Endothelial cell of umbilical vein (primary cell): ENCODE measurements around the gene SMG5. TPM values are rescaled to one million over a fixed set of nuclear protein-coding genes. Genes with fewer than 3 reads are reported as not detected.

Experiments used
- BruUV-seq: library from RNA; stranded (reverse); fragments of 400-500 nt; replicated peaks from 2 replicates; lab custom pipeline; 2021; lab: Mats Ljungman, UMichigan
- CTCF ChIA-PET: fragments of 300-600, 350-600 bp; sonication (Branson Sonifier 250); formaldehyde crosslinking; loops from one replicate; lab custom pipeline; 2021; ENCODE audit warnings: antibody characterized with exemption, inconsistent platforms; lab: Charles Lee
- POLR2A ChIA-PET: fragments of 300-600, 350-600 bp; sonication (Branson Sonifier 250); formaldehyde crosslinking; loops from one replicate; lab custom pipeline; 2021; ENCODE audit warnings: antibody characterized with exemption, inconsistent platforms; lab: Charles Lee
- DNase-seq: peaks from one replicate; pipeline ENCODE4 v3.0.0-alpha.2; 2011; ENCODE audit warnings: low read depth, low spot score
- FAIRE-seq: peaks from 2 replicates; lab custom pipeline; 2011; peaks lifted over from hg19 to GRCh38; lab: Jason Lieb, UNC
- H2AFZ ChIP-seq: 2 replicates; pipeline ENCODE4 v1.6.0; 2012; ENCODE audit warnings: low read depth, low read length, control low read depth, inconsistent platforms
- H3K27ac ChIP-seq: 2 replicates; pipeline ENCODE4 v1.5.1; 2011; ENCODE audit warnings: low read depth, mild to moderate bottlenecking, control low read depth, low read length, moderate library complexity; ENCODE audit not compliant: insufficient read depth
- H3K27me3 ChIP-seq, 2 experiments: 2 replicates each; pipeline versions ENCODE4 v1.6.0 to v1.6.1; 2011; ENCODE audit warnings: low read length in 2 of 2, mixed read lengths in 1 of 2; ENCODE audit not compliant: control insufficient read depth in 2 of 2, insufficient read depth in 2 of 2
- H3K36me3 ChIP-seq, 2 experiments: 2 replicates in 1 of 2; 3 replicates in 1 of 2; pipeline ENCODE4 v1.5.1; 2011; ENCODE audit warnings: low read length in 2 of 2, mild to moderate bottlenecking in 1 of 2, moderate library complexity in 1 of 2; ENCODE audit not compliant: control insufficient read depth in 2 of 2, insufficient read depth in 2 of 2; ENCODE audit errors: extremely low read depth in 1 of 2
- H3K4me1 ChIP-seq: 3 replicates; pipeline ENCODE4 v1.5.1; 2011; ENCODE audit warnings: mild to moderate bottlenecking, low read length; ENCODE audit not compliant: control insufficient read depth, insufficient read depth; ENCODE audit errors: extremely low read depth
- H3K4me2 ChIP-seq: 2 replicates; pipeline ENCODE4 v1.6.1; 2011; ENCODE audit warnings: low read length, control low read depth, mixed read lengths; ENCODE audit not compliant: insufficient read depth
- H3K4me3 ChIP-seq, 3 experiments: fragments of 200-600 bp in 1 of 3; sonication (generic), shearing (Covaris generic) in 1 of 3; replicated peaks in 1 of 3; 2 replicates each; pipeline ENCODE4 v1.5.1; 2011 to 2016; ENCODE audit warnings: control low read depth in 3 of 3, low read length in 3 of 3, mild to moderate bottlenecking in 2 of 3, inconsistent platforms in 1 of 3, low read depth in 1 of 3, moderate library complexity in 1 of 3; ENCODE audit not compliant: insufficient read depth in 1 of 3
- H3K79me2 ChIP-seq: 2 replicates; pipeline ENCODE4 v1.6.0; 2012; ENCODE audit warnings: low read length, inconsistent platforms; ENCODE audit not compliant: control insufficient read depth, insufficient read depth
- H3K9ac ChIP-seq: replicated peaks from 2 replicates; pipeline ENCODE3; 2011; ENCODE audit warnings: low read length, control low read depth; ENCODE audit not compliant: insufficient read depth; ENCODE audit errors: extremely low read depth
- H3K9me1 ChIP-seq: replicated peaks from 3 replicates; pipeline ENCODE4 v1.6.0; 2011; ENCODE audit warnings: mild to moderate bottlenecking, low read length; ENCODE audit not compliant: control insufficient read depth, insufficient read depth; ENCODE audit errors: extremely low read depth
- H3K9me3 ChIP-seq: replicated peaks from 2 replicates; pipeline ENCODE4 v1.5.1; 2012; ENCODE audit warnings: low read length, inconsistent platforms; ENCODE audit not compliant: control insufficient read depth, insufficient read depth
- H4K20me1 ChIP-seq: replicated peaks from 2 replicates; pipeline ENCODE3; 2011; ENCODE audit warnings: mild to moderate bottlenecking, low read length; ENCODE audit not compliant: control insufficient read depth, insufficient read depth; ENCODE audit errors: extremely low read depth
- EZH2 ChIP-seq: IDR thresholded peaks from 2 replicates; pipeline ENCODE4 v1.6.1; 2012; ENCODE audit warnings: borderline replicate concordance, low read depth, mild to moderate bottlenecking, moderate library complexity, low read length, inconsistent platforms; ENCODE audit not compliant: severe bottlenecking
- MYC ChIP-seq: IDR thresholded peaks from one replicate; pipeline ENCODE4 v1.6.1; 2011; ENCODE audit warnings: mild to moderate bottlenecking, low read depth, low read length
- POLR2A ChIP-seq: IDR thresholded peaks from 2 replicates; pipeline ENCODE4 v1.6.1; 2012; ENCODE audit warnings: low read depth, mild to moderate bottlenecking, control low read depth, low read length
- POLR2AphosphoS5 ChIP-seq: IDR thresholded peaks from 2 replicates; pipeline ENCODE4 v1.6.1; 2012; ENCODE audit warnings: low read depth, mild to moderate bottlenecking, control low read depth, low read length, moderate library complexity; ENCODE audit not compliant: insufficient read depth
- dilution Hi-C: fragments of 300-500 bp; cut with MboI; formaldehyde crosslinking; loops from one replicate; pipeline ENCODE4 v1.15.0; 2019; ENCODE audit warnings: low sequenced_read_pairs; ENCODE audit not compliant: extremely low pct_ligation_motif_present
- intact Hi-C: fragments of 100-400 bp; cut with micrococcal nuclease; formaldehyde crosslinking; loops from one replicate; pipeline ENCODE4 v1.10.0; 2022
- polyA plus RNA-seq, 4 experiments: library from polyadenylated mRNA; depleted of rRNA in 3 of 4; stranded (reverse) in 3 of 4; unstranded in 1 of 4; fragments of >200 nt; gene quantifications; 2 replicates each; pipeline versions ENCODE4 v1.2.1 to v1.2.3, GENCODE V29; 2011 to 2012; ENCODE audit warnings: missing spikeins in 1 of 4
- total RNA-seq: library from RNA; stranded (reverse); gene quantifications from 2 replicates; pipeline ENCODE4 v1.2.3, GENCODE V29; 2021
- TF ChIP-seq, protein P1 (sequence below): IDR thresholded peaks from 2 replicates; pipeline ENCODE4 v1.6.1; 2011; ENCODE audit not compliant: insufficient read depth, insufficient read length

The SMG5 gene
- total and polyA plus RNA-seq, 2 donors (not counting 3 experiments of a cell fraction or from before 2014, with no cell fraction given): 37.4 to 82.6 TPM

DNA sequence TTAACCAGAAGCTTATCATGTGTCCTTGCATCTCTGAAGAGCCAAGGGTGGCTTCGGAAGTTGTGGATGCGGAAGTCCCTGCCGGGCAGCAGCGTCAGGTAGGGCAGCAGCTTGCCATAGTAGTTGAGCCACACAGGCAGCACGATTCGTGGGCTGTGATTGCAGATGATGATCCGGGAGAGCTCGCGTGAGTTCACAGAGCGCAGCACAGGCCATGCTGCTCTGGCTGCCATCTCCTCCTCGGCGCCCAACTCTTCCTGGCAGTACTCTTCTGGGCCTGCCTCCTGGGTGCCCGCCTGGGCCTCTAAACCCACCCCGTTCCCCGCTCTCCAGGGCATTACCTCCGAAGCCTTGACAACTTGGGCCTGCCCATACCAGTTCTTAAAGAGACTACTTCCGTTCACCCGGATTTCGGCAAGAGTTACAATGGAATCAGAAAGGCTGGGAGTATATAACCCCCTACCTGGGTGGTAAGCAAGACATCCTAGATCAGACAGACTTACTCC, 16.3 kb upstream of the SMG5 start, which contains the start of gene VHLL:
Gene VHLL, minus strand, starts transcription at position 456 of the 506 bp plus-strand sequence. Its CDS starts 118 bp downstream, at position 338.
- CTCF ChIA-PET: no interaction called here
- peaks cover 7% of the 10 kb centered on the region for H3K4me1 ChIP-seq
- H3K9ac ChIP-seq: no peak within 1 kb of the TSS
- POLR2A ChIA-PET: no interaction called here
- no peak for TF ChIP-seq EZH2
- H3K9me3 ChIP-seq: no peaks in the 10 kb centered on the region
- no peaks in the 10 kb centered on the region for H3K27me3 ChIP-seq
- H3K9me1 ChIP-seq: no peaks in the 10 kb centered on the region
- intact Hi-C loops: no loop called here
- H3K36me3 ChIP-seq: no peaks in the 10 kb centered on the region
- H3K79me2 ChIP-seq: peaks cover 6% of the 10 kb centered on the region
- dilution Hi-C loops: no loop called here
- no peak within 1 kb of the TSS for H3K27ac ChIP-seq
- no peak within 1 kb of the TSS for H3K4me2 ChIP-seq
- FAIRE-seq: no peak
- no TSS peak for BruUV-seq
- DNase-seq: no peak
- no peak within 1 kb of the TSS for H2AFZ ChIP-seq
- H4K20me1 ChIP-seq: no peaks in the 10 kb centered on the region
- H3K4me3 ChIP-seq: no peak within 1 kb of the TSS

DNA sequence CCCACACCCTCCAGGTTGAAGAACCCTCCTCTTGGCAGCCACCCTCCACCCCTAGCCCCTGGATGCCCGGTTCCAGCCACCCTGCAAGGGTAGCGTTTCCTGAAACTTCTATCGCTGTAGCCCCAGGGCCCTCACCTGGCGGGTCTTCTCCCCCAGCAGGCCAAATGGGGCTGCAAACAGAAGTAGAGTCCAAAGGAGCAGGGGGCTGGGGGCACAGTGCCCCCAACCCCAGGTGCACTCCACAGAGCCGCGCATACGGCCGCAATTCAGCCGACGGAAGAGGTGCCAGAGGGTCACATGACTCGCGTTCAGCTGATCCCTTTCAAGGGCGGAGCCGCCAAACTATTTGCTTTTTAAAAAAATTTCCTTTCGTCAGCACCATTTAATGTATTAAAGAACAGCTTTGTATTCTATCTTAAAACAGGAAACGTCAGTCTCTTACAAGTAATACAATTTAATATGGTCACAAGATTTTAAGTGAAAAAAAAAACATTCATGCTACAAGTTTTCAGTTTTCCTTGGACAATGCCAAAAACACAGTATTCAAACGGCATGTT, 12.8 kb upstream of the SMG5 start, which contains the start of gene GLMP:
Gene GLMP, minus strand, starts transcription at position 289 of the 557 bp plus-strand sequence. Its CDS starts 34 bp downstream, at position 255.
- peak within 1 kb of the TSS; percentile 57 for H3K9ac ChIP-seq
- H3K4me3 ChIP-seq: peak within 1 kb of the TSS; percentile 41 to 82 (median 66)
- H4K20me1 ChIP-seq: no peaks in the 10 kb centered on the region
- peak; percentile 66 for DNase-seq
- dilution Hi-C loops: no loop called here
- peaks cover 10% of the 10 kb centered on the region for H3K4me1 ChIP-seq
- H3K9me3 ChIP-seq: no peaks in the 10 kb centered on the region
- BruUV-seq: no TSS peak
- H3K36me3 ChIP-seq: peaks cover 0 to 2% of the 10 kb centered on the region in 2 experiments
- peak within 1 kb of the TSS; percentile 3 for H3K27ac ChIP-seq
- POLR2A ChIA-PET: interaction anchor here (0.6 to 0.9 kb wide), 2 partner anchors 12 to 22 kb away, joined by 3 to 4 read pairs; no protein-coding TSS in a partner anchor
- H3K79me2 ChIP-seq: peaks cover 6% of the 10 kb centered on the region
- peak; percentile 98 for FAIRE-seq
- intact Hi-C loops: no loop called here
- H2AFZ ChIP-seq: peak within 1 kb of the TSS; percentile 71
- peak within 1 kb of the TSS; percentile 75 for H3K4me2 ChIP-seq
- CTCF ChIA-PET: interaction anchor here (0.8 to 1.2 kb wide), 4 partner anchors 12 to 44 kb away, joined by 3 to 6 read pairs (median 5); no protein-coding TSS in a partner anchor
- TF ChIP-seq, protein P1, sequence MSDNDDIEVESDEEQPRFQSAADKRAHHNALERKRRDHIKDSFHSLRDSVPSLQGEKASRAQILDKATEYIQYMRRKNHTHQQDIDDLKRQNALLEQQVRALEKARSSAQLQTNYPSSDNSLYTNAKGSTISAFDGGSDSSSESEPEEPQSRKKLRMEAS: peak; percentile 65
- TF ChIP-seq MYC (no peak), POLR2AphosphoS5 (peak; percentile 69), EZH2 (no peak), POLR2A (peak; percentile 79)
- no peaks in the 10 kb centered on the region for H3K9me1 ChIP-seq
- H3K27me3 ChIP-seq: no peaks in the 10 kb centered on the region
